ENCODE results near the gene TAS2R10. TPM values are rescaled to one million over a fixed set of nuclear protein-coding genes. Genes with fewer than 3 reads are reported as not detected.

TAS2R10 gene
- total and polyA plus RNA-seq, 2 of the 8 experiments (the other 6 are each of a cell fraction or from before 2014, with no cell fraction given), result 0.08 TPM; not detected in 1

- Histone ChIP-seq H2BK20ac (ENCODE audit: low read length) (no peak overlapping the region), H3K4me3 (ENCODE audit: extremely low read depth in 1 of 4, insufficient read depth in 2 of 4, low read depth in 3 of 4, low read length in 4 of 4) (no peak overlapping the region), H4K20me1 (replicated peaks in 1 of 2; ENCODE audit: control insufficient read depth in 1 of 2, insufficient read depth in 2 of 2, low read length in 2 of 2) (peaks cover 2 to 4% of the 10 kb centered on the region in 2 experiments), H3K4me2 (ENCODE audit: insufficient read depth in 1 of 2, low read depth in 2 of 2, low read length in 2 of 2) (no peak overlapping the region), H2AK5ac (ENCODE audit: low read depth, low read length) (no peak overlapping the region), H4K8ac (ENCODE audit: extremely low read depth, insufficient read depth, low read length) (no peak overlapping the region), H3K79me1 (ENCODE audit: low read depth, low read length) (no peaks in the 10 kb centered on the region), H3K79me2 (ENCODE audit: control insufficient read depth in 1 of 2, insufficient read depth in 2 of 2, low read length in 2 of 2) (no peaks in the 10 kb centered on the region), H3K9ac (replicated peaks in 1 of 4; ENCODE audit: extremely low read depth in 1 of 4, low read depth in 3 of 4, low read length in 3 of 4) (no peak overlapping the region), H2BK120ac (replicated peaks; ENCODE audit: low read depth, low read length) (no peak overlapping the region), H2AFZ (ENCODE audit: low read length) (no peak overlapping the region), H3K18ac (ENCODE audit: extremely low read depth, low read length) (no peak overlapping the region), H4K91ac (replicated peaks; ENCODE audit: insufficient read length, low read length) (no peak overlapping the region), H2BK5ac (ENCODE audit: low read depth, low read length) (no peak overlapping the region), H2BK12ac (ENCODE audit: low read depth, low read length) (no peak overlapping the region), H3K56ac (replicated peaks; ENCODE audit: insufficient read length, low read depth, low read length) (no peak overlapping the region), H3K23ac (ENCODE audit: insufficient read length) (no peak overlapping the region), H3K4me1 (replicated peaks in 1 of 4; ENCODE audit: control insufficient read depth in 3 of 4, insufficient read depth in 4 of 4, low read length in 3 of 4) (no peaks in the 10 kb centered on the region), H3K36me3 (ENCODE audit: control insufficient read depth in 2 of 4, insufficient read depth in 4 of 4, low read length in 3 of 4) (no peaks in the 10 kb centered on the region), H3K27me3 (replicated peaks in 1 of 4; ENCODE audit: control insufficient read depth in 3 of 4, extremely low read depth in 1 of 4, insufficient read depth in 3 of 4, low read length in 3 of 4) (no peaks in the 10 kb centered on the region), H3K27ac (ENCODE audit: low read depth, low read length) (no peak overlapping the region), H2BK15ac (ENCODE audit: low read length) (no peak overlapping the region), H3K4ac (replicated peaks; ENCODE audit: insufficient read length, low read depth, low read length) (no peak overlapping the region), H3K14ac (ENCODE audit: insufficient read length) (no peak overlapping the region), H4K5ac (ENCODE audit: insufficient read length, low read depth, low read length) (no peak overlapping the region), H3K9me3 (ENCODE audit: insufficient read depth in 2 of 2, low read depth in 1 of 2, low read length in 1 of 2) (no peaks in the 10 kb centered on the region), H3K23me2 (ENCODE audit: low read depth, low read length) (no peaks in the 10 kb centered on the region)
- CTCF ChIA-PET (ENCODE audit: partially characterized antibody), result interaction anchor here (0.6 kb wide), 1 partner anchor 71 kb away, joined by 3 read pairs; no protein-coding TSS in a partner anchor
- no peak for DNase-seq (ENCODE audit: low read depth in 1 of 2, low spot score in 2 of 2)
- FAIRE-seq, result no peak
- 91% methylated on average over 2 of the region's 2 CpGs; no CpG with 5 or more reads in 1 of the 2 experiments for WGBS, 2 experiments (ENCODE audit: extremely low coverage in 1 of 2, insufficient coverage in 1 of 2, insufficient read length in 1 of 2, insufficient replicate concordance in 2 of 2, low coverage in 1 of 2, low lambda C conversion rate in 2 of 2, missing lambda C conversion rate in 1 of 2)
- POLR2A ChIA-PET (ENCODE audit: partially characterized antibody), result no interaction called here
- no peak for TF ChIP-seq EZH2 (IDR thresholded peaks at IDR 0.05; ENCODE audit: low read depth, low read length, severe bottlenecking)
- no peak for TF ChIP-seq JUND (IDR thresholded peaks at IDR 0.05; ENCODE audit: low read length)
- TF ChIP-seq KDM5A (IDR thresholded peaks at IDR 0.05; ENCODE audit: low read length), result no peak
- TF ChIP-seq HDAC2 (IDR thresholded peaks at IDR 0.05; ENCODE audit: borderline replicate concordance in 1 of 2, low read depth in 2 of 2, low read length in 2 of 2), result no peak
- no peak for TF ChIP-seq CBX8 (IDR thresholded peaks at IDR 0.05; ENCODE audit: borderline replicate concordance, low read depth, low read length)
- no peak for TF ChIP-seq SAP30 (IDR thresholded peaks at IDR 0.05; ENCODE audit: insufficient read depth, insufficient replicate concordance, low read length)
- TF ChIP-seq SIN3A (conservative IDR thresholded peaks at IDR 0.05 in 1 of 2, IDR thresholded peaks at IDR 0.05 in 1 of 2; ENCODE audit: low read depth in 1 of 2, low read length in 2 of 2), result no peak
Observed at GRCh38 chr12:10863512-10864218, 37.5 kb upstream of the TAS2R10 start.

Measured in H1 (cell line).